BJ (cell line): ENCODE data around the gene SORBS2. TPM values are rescaled to one million over a fixed set of nuclear protein-coding genes. Genes with fewer than 3 reads are reported as not detected.

Experiments used
- CTCF ChIA-PET: fragments of 350-600 bp; formaldehyde crosslinking; extraction: SDS; loops from one replicate; lab custom pipeline; 2021; ENCODE audit warnings: antibody characterized with exemption, inconsistent platforms; lab: Yijun Ruan, JAX
- POLR2A ChIA-PET: fragments of 300-600 bp; sonication (Branson Sonifier 250); formaldehyde crosslinking; extraction: SDS; loops from one replicate; lab custom pipeline; 2021; ENCODE audit warnings: antibody characterized with exemption; lab: Charles Lee
- DNase-seq: peaks from one replicate; pipeline ENCODE4 v3.0.0-alpha.2; 2011; ENCODE audit warnings: low read depth
- H3K27me3 ChIP-seq: 2 replicates; pipeline ENCODE4 v1.6.0; 2011; ENCODE audit warnings: low read length; ENCODE audit not compliant: control insufficient read depth, insufficient read depth
- H3K36me3 ChIP-seq: 2 replicates; pipeline ENCODE4 v1.5.1; 2011; ENCODE audit warnings: low read length; ENCODE audit not compliant: control insufficient read depth, insufficient read depth
- H3K4me3 ChIP-seq: 2 replicates; pipeline ENCODE4 v1.5.1; 2011; ENCODE audit warnings: low read depth, mild to moderate bottlenecking, control low read depth, low read length
- polyA plus RNA-seq: library from polyadenylated mRNA; depleted of rRNA; stranded (reverse); fragments of >200 nt; gene quantifications from 2 replicates; pipeline ENCODE4 v1.2.3, GENCODE V29; 2011
- TF ChIP-seq, protein P1 (sequence below): IDR thresholded peaks from 2 replicates; pipeline ENCODE4 v1.5.1; 2011; ENCODE audit warnings: low read depth, mild to moderate bottlenecking, control low read depth, inconsistent platforms, low read length, moderate library complexity; ENCODE audit not compliant: insufficient read depth

SORBS2 gene
- polyA plus RNA-seq, 1 experiment = 9.1 TPM

DNA sequence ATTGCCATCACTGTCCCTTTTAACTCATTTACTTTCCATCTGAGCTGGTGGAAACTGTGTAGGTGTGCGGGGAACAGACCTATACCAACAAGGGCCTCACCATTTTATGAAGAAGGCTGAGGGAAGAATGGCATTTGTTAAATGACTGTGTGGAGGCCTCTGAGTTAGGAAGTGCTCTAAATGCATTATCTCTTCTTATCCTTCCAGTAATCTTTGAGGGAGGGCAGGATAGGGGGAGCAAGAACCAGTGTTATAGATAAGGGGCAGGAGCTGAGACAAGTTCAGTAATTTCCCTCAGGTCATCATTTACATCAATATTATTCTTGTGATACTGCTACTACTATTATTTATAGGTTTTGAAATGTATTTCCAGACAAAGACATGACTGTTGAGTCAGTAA, 154.3 kb downstream of the SORBS2 start:
- no peak for DNase-seq
- TF ChIP-seq, protein P1, sequence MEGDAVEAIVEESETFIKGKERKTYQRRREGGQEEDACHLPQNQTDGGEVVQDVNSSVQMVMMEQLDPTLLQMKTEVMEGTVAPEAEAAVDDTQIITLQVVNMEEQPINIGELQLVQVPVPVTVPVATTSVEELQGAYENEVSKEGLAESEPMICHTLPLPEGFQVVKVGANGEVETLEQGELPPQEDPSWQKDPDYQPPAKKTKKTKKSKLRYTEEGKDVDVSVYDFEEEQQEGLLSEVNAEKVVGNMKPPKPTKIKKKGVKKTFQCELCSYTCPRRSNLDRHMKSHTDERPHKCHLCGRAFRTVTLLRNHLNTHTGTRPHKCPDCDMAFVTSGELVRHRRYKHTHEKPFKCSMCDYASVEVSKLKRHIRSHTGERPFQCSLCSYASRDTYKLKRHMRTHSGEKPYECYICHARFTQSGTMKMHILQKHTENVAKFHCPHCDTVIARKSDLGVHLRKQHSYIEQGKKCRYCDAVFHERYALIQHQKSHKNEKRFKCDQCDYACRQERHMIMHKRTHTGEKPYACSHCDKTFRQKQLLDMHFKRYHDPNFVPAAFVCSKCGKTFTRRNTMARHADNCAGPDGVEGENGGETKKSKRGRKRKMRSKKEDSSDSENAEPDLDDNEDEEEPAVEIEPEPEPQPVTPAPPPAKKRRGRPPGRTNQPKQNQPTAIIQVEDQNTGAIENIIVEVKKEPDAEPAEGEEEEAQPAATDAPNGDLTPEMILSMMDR = no peak
- ChIA-PET CTCF (interaction anchor here (1.6 to 2.6 kb wide), 3 partner anchors 11 to 364 kb away, joined by 4 to 8 read pairs (median 5); no protein-coding TSS in a partner anchor), POLR2A (no interaction called here)
- no peaks in the 10 kb centered on the region for H3K36me3 ChIP-seq
- no peak overlapping the region for H3K4me3 ChIP-seq
- no peaks in the 10 kb centered on the region for H3K27me3 ChIP-seq

DNA sequence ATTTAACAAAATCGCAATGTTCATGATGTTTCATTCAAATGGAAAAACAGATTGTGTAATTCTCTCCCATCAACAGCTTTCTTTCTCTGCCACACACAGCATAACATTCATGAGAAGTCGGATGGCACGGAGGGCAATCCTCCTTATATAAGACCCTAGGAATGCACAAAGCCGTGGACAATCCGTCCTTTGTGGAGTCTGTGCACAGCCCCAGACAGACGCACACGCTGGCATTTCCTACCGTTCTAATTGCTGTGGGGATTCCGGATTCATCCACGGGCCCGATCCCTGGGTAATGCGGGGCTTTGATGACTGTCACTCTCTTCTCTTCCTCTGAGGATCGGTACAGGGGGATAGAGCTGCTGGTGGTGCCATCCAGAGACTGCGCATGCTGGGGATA, 154.8 kb downstream of the SORBS2 start:
- Histone ChIP-seq H3K27me3 (no peaks in the 10 kb centered on the region), H3K36me3 (no peaks in the 10 kb centered on the region), H3K4me3 (no peak overlapping the region)
- TF ChIP-seq, protein P1 = no peak
- CTCF ChIA-PET = interaction anchor here (1.1 to 2.6 kb wide), 5 partner anchors 8 to 364 kb away, joined by 3 to 8 read pairs (median 4); no protein-coding TSS in a partner anchor
- POLR2A ChIA-PET = no interaction called here
- no peak for DNase-seq

DNA sequence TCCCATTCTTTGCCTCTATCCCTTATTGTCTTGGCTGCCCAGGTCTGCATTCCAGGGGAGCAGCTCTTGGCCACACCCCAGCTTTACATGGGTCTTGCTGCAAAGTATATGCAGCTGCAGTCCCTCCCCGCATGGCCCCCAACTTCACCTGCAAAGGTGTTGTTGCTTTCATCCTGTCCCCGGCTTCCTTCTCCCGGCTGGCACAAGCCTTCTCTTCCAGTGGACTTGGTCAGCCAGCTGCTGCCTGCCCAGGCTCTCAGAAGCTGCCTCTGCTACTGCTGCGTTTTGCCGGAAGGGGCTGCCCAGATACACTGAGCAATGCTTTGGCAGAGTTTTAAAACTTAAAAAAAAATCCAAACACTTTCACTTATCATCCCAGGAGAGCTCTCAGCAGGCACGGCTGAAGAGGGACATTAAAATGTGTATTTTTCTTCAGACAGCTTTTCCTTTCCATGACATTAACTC, 155.5 kb downstream of the SORBS2 start:
- TF ChIP-seq, protein P1 = peak; percentile 39
- ChIA-PET POLR2A (no interaction called here), CTCF (interaction anchor here (1.1 to 2.6 kb wide), 5 partner anchors 9 to 365 kb away, joined by 3 to 8 read pairs (median 4); no protein-coding TSS in a partner anchor)
- Histone ChIP-seq H3K4me3 (no peak overlapping the region), H3K27me3 (no peaks in the 10 kb centered on the region), H3K36me3 (no peaks in the 10 kb centered on the region)
- DNase-seq = no peak

DNA sequence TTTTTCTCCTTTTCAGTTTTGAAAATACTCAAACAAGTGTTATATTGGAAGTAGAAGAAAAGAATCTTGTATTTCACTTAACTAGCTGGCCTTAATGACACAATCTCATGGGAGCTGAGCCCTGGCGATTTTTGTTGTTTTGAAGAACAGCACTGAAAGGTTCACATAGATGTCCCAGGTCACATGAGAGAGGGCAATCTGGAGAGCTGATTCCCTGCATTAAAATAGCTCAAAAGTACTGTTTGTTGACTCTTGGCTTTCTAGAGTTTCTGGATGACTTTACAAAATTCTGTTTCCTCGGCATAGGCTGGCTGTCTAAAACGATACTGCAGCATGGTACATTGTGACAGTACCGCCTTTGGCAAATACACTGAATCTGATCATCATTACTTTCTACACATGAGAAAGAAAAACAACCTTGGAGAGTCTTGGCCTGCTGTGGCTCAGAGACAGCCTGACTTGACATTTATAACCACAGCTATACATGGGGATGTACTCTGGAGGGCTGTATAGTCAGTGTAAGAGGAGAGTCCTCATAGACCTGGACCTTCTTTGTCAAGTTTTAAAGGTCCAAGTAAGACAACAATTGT, 156.9 kb downstream of the SORBS2 start:
- CTCF ChIA-PET = no interaction called here
- POLR2A ChIA-PET = no interaction called here
- TF ChIP-seq, protein P1 = no peak
- no peaks in the 10 kb centered on the region for H3K36me3 ChIP-seq
- H3K4me3 ChIP-seq = no peak overlapping the region
- DNase-seq = no peak
- H3K27me3 ChIP-seq = no peaks in the 10 kb centered on the region

DNA sequence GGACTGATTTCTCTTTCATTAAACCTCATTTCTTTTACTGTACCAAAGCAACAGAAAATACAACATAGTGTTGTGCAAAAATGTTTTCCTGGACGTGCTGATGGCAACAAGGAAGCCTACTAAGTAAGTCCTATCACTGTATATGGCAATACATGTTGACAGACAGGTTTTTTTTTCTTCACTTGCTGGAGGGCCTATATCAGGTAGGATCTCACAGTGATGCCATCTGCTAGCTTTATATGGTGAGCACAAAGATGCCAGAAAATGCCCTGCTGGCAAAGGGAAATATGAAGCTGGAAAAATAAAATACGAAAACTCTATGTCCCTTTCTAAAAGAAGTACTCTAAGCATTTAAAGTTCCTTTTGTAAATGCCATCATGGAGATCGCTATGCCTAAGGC, 157.7 kb downstream of the SORBS2 start:
- CTCF ChIA-PET = no interaction called here
- Histone ChIP-seq H3K4me3 (no peak overlapping the region), H3K27me3 (no peaks in the 10 kb centered on the region), H3K36me3 (no peaks in the 10 kb centered on the region)
- POLR2A ChIA-PET = no interaction called here
- TF ChIP-seq, protein P1 = no peak
- no peak for DNase-seq
